Stomach (tissue), 9 donors: Measurements from ENCODE around the gene SYNDIG1. TPM values are rescaled to one million over a fixed set of nuclear protein-coding genes. Genes with fewer than 3 reads are reported as not detected.
A peak's percentile ranks its signal among the peaks of the same experiment; 100 is the strongest.

ENCODE experiments used
- DNase-seq, 2 donors: peaks; one replicate each; pipeline versions ENCODE4 v3.0.0 to v3.0.0-alpha.2; 2013 to 2019
- H3K27ac ChIP-seq, 5 donors: fragments of 200-600 bp in 4 of 5; sonication (generic) in 4 of 5; one replicate each; pipeline ENCODE4 v1.5.1; 2013 to 2019; ENCODE audit warnings: mild to moderate bottlenecking in 1 of 5, moderate library complexity in 1 of 5
- H3K27me3 ChIP-seq, 3 donors: fragments of 200-600 bp; sonication (generic); one replicate each; pipeline ENCODE4 v1.5.1; 2017 to 2019; ENCODE audit warnings: mixed run types in 1 of 3
- H3K36me3 ChIP-seq, 4 donors: fragments of 200-600 bp; sonication (generic); 1 replicate in 3 of 4; 2 replicates in 1 of 4; pipeline ENCODE4 v1.5.1; 2016 to 2019
- H3K4me1 ChIP-seq, 4 donors: fragments of 200-600 bp; sonication (generic); one replicate each; pipeline ENCODE4 v1.5.1; 2016 to 2019
- H3K4me3 ChIP-seq, 4 donors: fragments of 200-600 bp; sonication (generic) in 3 of 4; one replicate each; pipeline ENCODE4 v1.5.1; 2016 to 2019; ENCODE audit warnings: mild to moderate bottlenecking in 1 of 4
- H3K9me3 ChIP-seq, 4 donors: fragments of 200-600 bp; sonication (generic); one replicate each; pipeline ENCODE4 v1.5.1; 2016 to 2019
- EP300 ChIP-seq: sonication (generic); formaldehyde crosslinking; IDR thresholded peaks from one replicate; pipeline ENCODE4 v1.6.1; 2017; ENCODE audit warnings: antibody characterized with exemption
- POLR2A ChIP-seq, 4 donors: fragments of 450-650 bp; IDR thresholded peaks; one replicate each; pipeline ENCODE4 v1.6.1; 2016; ENCODE audit warnings: antibody characterized with exemption in 4 of 4, control low read depth in 2 of 4, mild to moderate bottlenecking in 1 of 4, moderate library complexity in 1 of 4
- POLR2AphosphoS5 ChIP-seq, 3 donors: sonication (generic); formaldehyde crosslinking; IDR thresholded peaks; one replicate each; pipeline ENCODE4 v1.6.1; 2016; ENCODE audit warnings: antibody characterized with exemption in 3 of 3
- WGBS, 5 donors: extraction: QIAGEN DNeasy Blood & Tissue Kit in 3 of 5; methylation state at CpG; one replicate each; pipeline versions ENCODE4 v1.1.5 to v1.1.7; 2013 to 2018; 5-methylcytosine and 5-hydroxymethylcytosine counted together
- intact Hi-C: fragments of 100-400 bp; cut with DNase I; formaldehyde crosslinking; loops from one replicate; pipeline ENCODE4 v1.15.1; 2023; ENCODE audit warnings: low total_unique reads
- polyA plus RNA-seq, 3 donors: library from polyadenylated mRNA; stranded (reverse); fragments of 200-250 nt; gene quantifications; one replicate each; pipeline ENCODE4 v1.2.3, GENCODE V29; 2013
- total RNA-seq, 5 donors: library from RNA; depleted of rRNA; stranded (reverse); fragments of >200 nt; gene quantifications; one replicate each; pipeline versions ENCODE4 v1.1.0 to v1.2.3, GENCODE V29; 2014 to 2016
- TF ChIP-seq, protein P1 (sequence below), 7 experiments: fragments of 450-650 bp in 4 of 7; fragments of 200-600 bp in 3 of 7; sonication (generic) in 3 of 7; IDR thresholded peaks; one replicate each; pipeline ENCODE4 v1.5.1; 2016 to 2019; ENCODE audit warnings: antibody characterized with exemption in 7 of 7, control low read depth in 2 of 7, mild to moderate bottlenecking in 1 of 7
- donor health status: healthy with polysubstance abuse.
- donor health status: Bipolar disorder and iron deficiency.
- donor health status: healthy.

SYNDIG1 gene
- total and polyA plus RNA-seq, 8 donors = 0.29 to 2.0 (median 0.89) TPM; not detected in 4

DNA sequence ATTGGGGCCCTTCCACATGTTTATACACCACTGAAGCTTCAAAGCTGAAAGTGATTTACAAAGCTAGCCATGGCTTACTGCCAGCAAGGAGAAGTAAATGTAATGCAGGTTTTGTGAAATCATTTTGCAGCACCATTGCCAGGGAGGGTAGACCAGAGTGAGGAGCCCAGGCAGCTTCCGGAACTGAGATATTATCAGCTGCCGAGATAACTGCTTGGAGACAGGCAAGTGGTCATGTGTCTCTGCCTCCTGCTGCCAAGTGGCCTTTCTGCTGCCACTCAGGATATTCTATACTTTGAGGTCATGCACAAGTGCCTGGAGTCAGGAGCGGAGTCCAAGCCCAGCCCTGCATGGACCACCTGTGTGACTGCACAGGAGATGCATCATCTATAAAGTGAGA, 160.2 kb downstream of the SYNDIG1 start:
- TF ChIP-seq, protein P1, sequence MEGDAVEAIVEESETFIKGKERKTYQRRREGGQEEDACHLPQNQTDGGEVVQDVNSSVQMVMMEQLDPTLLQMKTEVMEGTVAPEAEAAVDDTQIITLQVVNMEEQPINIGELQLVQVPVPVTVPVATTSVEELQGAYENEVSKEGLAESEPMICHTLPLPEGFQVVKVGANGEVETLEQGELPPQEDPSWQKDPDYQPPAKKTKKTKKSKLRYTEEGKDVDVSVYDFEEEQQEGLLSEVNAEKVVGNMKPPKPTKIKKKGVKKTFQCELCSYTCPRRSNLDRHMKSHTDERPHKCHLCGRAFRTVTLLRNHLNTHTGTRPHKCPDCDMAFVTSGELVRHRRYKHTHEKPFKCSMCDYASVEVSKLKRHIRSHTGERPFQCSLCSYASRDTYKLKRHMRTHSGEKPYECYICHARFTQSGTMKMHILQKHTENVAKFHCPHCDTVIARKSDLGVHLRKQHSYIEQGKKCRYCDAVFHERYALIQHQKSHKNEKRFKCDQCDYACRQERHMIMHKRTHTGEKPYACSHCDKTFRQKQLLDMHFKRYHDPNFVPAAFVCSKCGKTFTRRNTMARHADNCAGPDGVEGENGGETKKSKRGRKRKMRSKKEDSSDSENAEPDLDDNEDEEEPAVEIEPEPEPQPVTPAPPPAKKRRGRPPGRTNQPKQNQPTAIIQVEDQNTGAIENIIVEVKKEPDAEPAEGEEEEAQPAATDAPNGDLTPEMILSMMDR (IDR thresholded peaks at IDR 0.05) = no peak
- TF ChIP-seq EP300 (no peak), POLR2A (IDR thresholded peaks at IDR 0.05) (no peak), POLR2AphosphoS5 (IDR thresholded peaks at IDR 0.05) (no peak)
- intact Hi-C loops = no loop called here

DNA sequence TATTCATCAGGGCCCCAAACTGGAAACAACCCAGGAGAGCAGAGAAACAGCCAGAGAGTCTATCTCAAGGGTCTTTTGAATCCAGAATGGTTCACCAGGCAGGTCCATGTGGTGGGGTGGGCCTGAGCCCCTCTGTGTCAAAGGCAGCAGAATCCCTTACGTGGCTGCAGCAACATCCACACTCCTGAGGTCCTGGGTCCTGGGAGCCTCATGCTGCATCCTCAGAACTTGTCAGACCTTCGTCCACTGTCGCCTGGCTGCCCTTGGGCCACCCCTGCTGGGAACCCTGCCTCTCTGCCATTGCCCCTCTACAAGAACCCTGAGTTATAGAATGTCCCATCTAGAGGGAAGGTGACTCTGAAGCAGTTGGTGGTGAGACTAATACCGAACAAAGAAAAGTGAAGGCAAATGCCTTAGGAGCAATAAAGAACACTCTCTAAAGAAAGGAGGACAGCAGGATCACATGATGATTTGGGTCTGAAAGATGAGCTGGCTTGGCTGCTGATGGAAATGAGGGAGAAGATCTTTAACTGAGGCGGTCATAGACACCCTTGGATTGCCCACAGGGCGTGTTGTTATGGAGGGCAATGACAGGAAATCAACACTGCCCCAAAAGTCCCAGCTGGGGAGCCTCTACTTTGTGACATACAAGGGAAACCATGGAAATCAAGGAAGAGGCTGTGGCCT, 161.2 kb downstream of the SYNDIG1 start:
- Histone ChIP-seq H3K4me1 (peaks cover 0 to 8% (median 3%) of the 10 kb centered on the region in 4 donors), H3K27me3 (no peaks in the 10 kb centered on the region), H3K9me3 (no peaks in the 10 kb centered on the region), H3K4me3 (no peak overlapping the region), H3K36me3 (no peaks in the 10 kb centered on the region), H3K27ac (no peak overlapping the region)
- TF ChIP-seq POLR2A (IDR thresholded peaks at IDR 0.05) = no peak
- no peak for TF ChIP-seq POLR2AphosphoS5 (IDR thresholded peaks at IDR 0.05)
- TF ChIP-seq, protein P1 (IDR thresholded peaks at IDR 0.05) = no peak
- no peak for TF ChIP-seq EP300
- intact Hi-C loops = no loop called here
- WGBS, 5 donors = 84 to 96% (median 95%) methylated on average over 5 to 6 of the region's 6 CpGs
- DNase-seq = no peak

More for the DNA sequence above, 160.2 kb downstream of the SYNDIG1 start:
- peak in 1 of 2 donors; percentile 47 for DNase-seq
- Histone ChIP-seq H3K27me3 (no peaks in the 10 kb centered on the region), H3K9me3 (no peaks in the 10 kb centered on the region), H3K27ac (no peak overlapping the region), H3K36me3 (no peaks in the 10 kb centered on the region), H3K4me1 (peaks cover 0 to 8% (median under 1%) of the 10 kb centered on the region in 4 donors), H3K4me3 (no peak overlapping the region)
- 42 to 57% (median 48%) methylated on average over 3 of the region's 3 CpGs for WGBS, 5 donors

DNA sequence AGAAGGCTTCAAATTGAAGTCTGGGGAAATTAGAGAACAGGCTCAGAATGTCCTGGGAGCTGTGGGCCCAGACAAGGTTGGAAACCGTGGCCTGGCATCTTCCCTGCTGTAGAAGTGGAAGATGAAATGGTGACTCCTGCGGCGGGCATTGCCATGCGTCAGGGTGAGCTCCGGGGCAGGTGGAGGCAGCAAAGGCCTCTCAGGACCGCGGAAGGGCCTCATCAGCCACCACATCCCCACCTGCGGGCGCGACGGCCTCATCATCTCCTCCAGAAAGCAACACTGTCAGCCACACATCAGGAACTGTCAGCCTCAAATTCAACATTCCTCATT, 161.7 kb downstream of the SYNDIG1 start:
- no peak for TF ChIP-seq EP300
- TF ChIP-seq, protein P1 (IDR thresholded peaks at IDR 0.05) = no peak
- TF ChIP-seq POLR2AphosphoS5 (IDR thresholded peaks at IDR 0.05) = no peak
- no peak for TF ChIP-seq POLR2A (IDR thresholded peaks at IDR 0.05)
- no peaks in the 10 kb centered on the region for H3K36me3 ChIP-seq
- H3K4me3 ChIP-seq = no peak overlapping the region
- H3K4me1 ChIP-seq = peaks cover 0 to 8% (median 3%) of the 10 kb centered on the region in 4 donors
- H3K9me3 ChIP-seq = no peaks in the 10 kb centered on the region
- no peak overlapping the region for H3K27ac ChIP-seq
- WGBS, 5 donors = 90 to 96% (median 91%) methylated on average over 11 of the region's 11 CpGs
- no peak for DNase-seq
- intact Hi-C loops = no loop called here
- no peaks in the 10 kb centered on the region for H3K27me3 ChIP-seq

DNA sequence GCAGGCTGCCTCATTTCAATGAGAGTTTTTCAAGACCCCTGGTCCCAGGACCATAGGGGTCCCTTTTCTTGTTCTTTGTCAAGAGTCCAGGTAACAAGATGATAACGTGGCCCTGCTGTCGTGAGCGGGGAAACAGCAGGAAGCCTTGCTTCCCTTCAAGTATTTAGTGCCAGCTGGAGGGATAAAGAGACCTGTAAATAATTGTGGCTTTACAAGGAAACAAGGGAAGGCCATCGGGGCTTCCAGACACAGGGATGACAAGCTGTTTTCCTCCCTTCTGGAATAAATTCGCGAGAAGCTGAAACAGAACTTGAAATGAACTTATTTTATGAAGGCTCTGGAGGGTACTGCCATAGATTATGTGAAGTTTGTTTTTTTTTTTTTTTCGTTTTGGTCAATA, 163.2 kb downstream of the SYNDIG1 start:
- no peak for TF ChIP-seq EP300
- no peak for TF ChIP-seq POLR2A (IDR thresholded peaks at IDR 0.05)
- TF ChIP-seq, protein P1 (IDR thresholded peaks at IDR 0.05) = no peak
- no peak for TF ChIP-seq POLR2AphosphoS5 (IDR thresholded peaks at IDR 0.05)
- Histone ChIP-seq H3K36me3 (no peaks in the 10 kb centered on the region), H3K4me3 (no peak overlapping the region), H3K9me3 (no peaks in the 10 kb centered on the region), H3K4me1 (peaks cover 0 to 8% (median 3%) of the 10 kb centered on the region in 4 donors), H3K27me3 (no peaks in the 10 kb centered on the region), H3K27ac (no peak overlapping the region)
- DNase-seq = no peak
- intact Hi-C loops = no loop called here
- WGBS, 5 donors = 54 to 75% (median 70%) methylated on average over 7 of the region's 7 CpGs
